ENCODE data around the gene P2RY11. TPM values are rescaled to one million over a fixed set of nuclear protein-coding genes. Genes with fewer than 3 reads are reported as not detected.

Gene P2RY11
- total and polyA plus RNA-seq, 12 donors: 4.2 to 13.8 (median 6.4) TPM

DNA sequence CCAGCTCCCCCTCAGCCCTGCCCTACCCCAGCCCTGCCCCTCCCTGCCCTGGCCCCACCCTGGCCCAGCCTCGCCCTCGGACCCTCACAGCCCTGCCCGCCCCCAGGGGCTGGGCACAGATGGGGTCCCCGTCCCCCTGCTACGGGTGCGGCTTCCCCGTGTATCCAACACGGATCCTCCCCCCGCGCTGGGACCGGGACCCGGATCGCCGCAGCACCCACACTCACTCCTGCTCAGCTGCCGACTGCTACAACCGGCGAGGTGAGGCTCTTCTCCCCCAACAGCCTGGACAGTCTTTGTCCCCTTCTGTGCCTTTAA, 20.2 kb upstream of the P2RY11 start:
- 93 to 95% methylated on average over 17 of the region's 17 CpGs for WGBS, 2 donors

DNA sequence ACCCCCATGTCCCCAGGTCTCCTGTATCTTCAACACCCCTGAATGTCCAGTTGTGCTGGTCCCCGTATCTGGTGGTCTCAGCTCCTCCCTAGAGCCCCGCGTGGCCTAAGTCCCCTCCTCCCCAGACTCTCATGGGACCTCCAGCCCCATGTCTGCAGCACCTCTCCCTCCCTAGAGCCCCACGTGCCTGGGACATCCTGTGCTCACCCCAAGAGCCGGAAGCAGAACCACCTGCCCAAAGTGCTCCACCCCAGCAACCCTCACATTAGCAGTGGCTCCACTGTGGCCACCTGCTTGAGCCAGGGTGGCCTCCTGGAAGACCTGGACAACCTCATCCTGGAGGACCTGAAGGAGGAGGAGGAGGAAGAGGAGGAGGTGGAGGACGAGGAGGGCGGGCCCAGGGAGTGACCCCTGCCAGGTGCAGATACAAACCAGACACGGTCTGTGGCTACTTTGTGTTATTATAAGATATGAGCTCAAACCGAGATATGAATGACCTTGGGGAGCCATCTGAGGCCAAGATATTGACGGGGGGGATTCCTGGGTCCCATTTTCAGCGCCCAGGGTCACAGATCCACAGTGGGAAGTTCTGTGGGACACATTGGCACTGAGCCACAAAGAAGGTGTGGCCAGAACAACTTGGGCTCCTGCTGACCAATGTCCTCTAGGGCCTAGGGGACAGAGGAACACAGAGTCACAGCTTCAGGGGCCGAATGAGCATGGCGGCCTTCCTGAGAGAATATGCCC, 19.4 kb upstream of the P2RY11 start:
- DNase-seq (no peak), ATAC-seq (no peak)
- Histone ChIP-seq H3K4me3 (no peak overlapping the region), H3K4me1 (peaks cover 0 to 19% (median 15%) of the 10 kb centered on the region in 9 donors), H3K36me3 (peaks cover 0 to 56% (median 0%) of the 10 kb centered on the region in 9 donors), H3K9me3 (peaks cover 0 to 14% (median 0%) of the 10 kb centered on the region in 11 donors), H3K27me3 (no peaks in the 10 kb centered on the region), H3K27ac (no peak overlapping the region)
- intact Hi-C loops (cut with DNase I): no loop called here
- WGBS, 2 donors: 69 to 71% methylated on average over 13 of the region's 13 CpGs
- TF ChIP-seq, protein P1, sequence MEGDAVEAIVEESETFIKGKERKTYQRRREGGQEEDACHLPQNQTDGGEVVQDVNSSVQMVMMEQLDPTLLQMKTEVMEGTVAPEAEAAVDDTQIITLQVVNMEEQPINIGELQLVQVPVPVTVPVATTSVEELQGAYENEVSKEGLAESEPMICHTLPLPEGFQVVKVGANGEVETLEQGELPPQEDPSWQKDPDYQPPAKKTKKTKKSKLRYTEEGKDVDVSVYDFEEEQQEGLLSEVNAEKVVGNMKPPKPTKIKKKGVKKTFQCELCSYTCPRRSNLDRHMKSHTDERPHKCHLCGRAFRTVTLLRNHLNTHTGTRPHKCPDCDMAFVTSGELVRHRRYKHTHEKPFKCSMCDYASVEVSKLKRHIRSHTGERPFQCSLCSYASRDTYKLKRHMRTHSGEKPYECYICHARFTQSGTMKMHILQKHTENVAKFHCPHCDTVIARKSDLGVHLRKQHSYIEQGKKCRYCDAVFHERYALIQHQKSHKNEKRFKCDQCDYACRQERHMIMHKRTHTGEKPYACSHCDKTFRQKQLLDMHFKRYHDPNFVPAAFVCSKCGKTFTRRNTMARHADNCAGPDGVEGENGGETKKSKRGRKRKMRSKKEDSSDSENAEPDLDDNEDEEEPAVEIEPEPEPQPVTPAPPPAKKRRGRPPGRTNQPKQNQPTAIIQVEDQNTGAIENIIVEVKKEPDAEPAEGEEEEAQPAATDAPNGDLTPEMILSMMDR (IDR thresholded peaks at IDR 0.05): no peak

More for the DNA sequence above, 20.2 kb upstream of the P2RY11 start:
- Histone ChIP-seq H3K36me3 (peaks cover 0 to 56% (median 0%) of the 10 kb centered on the region in 9 donors), H3K4me3 (no peak overlapping the region), H3K27ac (no peak overlapping the region), H3K27me3 (no peaks in the 10 kb centered on the region), H3K4me1 (peaks cover 0 to 20% (median 15%) of the 10 kb centered on the region in 9 donors), H3K9me3 (peaks cover 0 to 14% (median 0%) of the 10 kb centered on the region in 11 donors)
- intact Hi-C loops (cut with DNase I): no loop called here
- DNase-seq (no peak), ATAC-seq (no peak)
- TF ChIP-seq, protein P1 (IDR thresholded peaks at IDR 0.05): no peak

DNA sequence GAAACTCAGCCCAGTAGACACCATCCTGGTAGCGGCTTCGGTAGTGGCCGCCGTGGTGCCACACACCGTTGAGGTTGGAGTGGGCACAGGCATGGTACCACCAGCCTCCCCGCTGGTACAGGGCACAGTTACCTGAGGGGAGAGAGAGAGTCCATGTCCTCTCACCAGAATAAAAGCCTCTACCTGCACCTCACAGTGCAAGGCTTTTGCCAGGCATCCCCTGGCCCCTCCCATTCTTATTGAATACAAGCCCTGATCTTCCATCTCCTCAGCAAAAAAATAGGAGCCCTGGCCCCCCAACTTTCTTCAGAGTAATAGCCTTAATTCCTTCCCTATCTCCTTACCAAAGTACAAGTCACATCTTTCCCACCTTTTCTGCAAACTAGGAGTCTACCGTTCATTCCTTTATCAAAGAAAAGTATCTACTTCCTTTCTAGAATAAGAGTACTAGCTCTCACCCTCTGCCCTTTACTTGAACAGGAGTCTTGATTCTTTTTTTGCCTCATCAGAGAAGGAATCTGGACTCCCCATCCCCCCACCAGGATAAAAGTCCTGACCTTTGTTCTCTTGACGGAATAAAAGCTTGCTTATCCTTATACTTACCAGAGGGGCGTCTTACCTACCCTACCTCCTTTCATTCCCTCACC, 18.7 kb upstream of the P2RY11 start:
- TF ChIP-seq, protein P1 (IDR thresholded peaks at IDR 0.05): no peak
- Histone ChIP-seq H3K4me3 (no peak overlapping the region), H3K4me1 (peaks cover 0 to 16% (median 12%) of the 10 kb centered on the region in 9 donors), H3K27me3 (no peaks in the 10 kb centered on the region), H3K9me3 (peaks cover 0 to 14% (median 0%) of the 10 kb centered on the region in 11 donors), H3K36me3 (peaks cover 0 to 56% (median 0%) of the 10 kb centered on the region in 9 donors), H3K27ac (no peak overlapping the region)
- 92 to 94% methylated on average over 9 of the region's 9 CpGs for WGBS, 2 donors
- ATAC-seq (no peak), DNase-seq (no peak)
- intact Hi-C loops (cut with DNase I): no loop called here

DNA sequence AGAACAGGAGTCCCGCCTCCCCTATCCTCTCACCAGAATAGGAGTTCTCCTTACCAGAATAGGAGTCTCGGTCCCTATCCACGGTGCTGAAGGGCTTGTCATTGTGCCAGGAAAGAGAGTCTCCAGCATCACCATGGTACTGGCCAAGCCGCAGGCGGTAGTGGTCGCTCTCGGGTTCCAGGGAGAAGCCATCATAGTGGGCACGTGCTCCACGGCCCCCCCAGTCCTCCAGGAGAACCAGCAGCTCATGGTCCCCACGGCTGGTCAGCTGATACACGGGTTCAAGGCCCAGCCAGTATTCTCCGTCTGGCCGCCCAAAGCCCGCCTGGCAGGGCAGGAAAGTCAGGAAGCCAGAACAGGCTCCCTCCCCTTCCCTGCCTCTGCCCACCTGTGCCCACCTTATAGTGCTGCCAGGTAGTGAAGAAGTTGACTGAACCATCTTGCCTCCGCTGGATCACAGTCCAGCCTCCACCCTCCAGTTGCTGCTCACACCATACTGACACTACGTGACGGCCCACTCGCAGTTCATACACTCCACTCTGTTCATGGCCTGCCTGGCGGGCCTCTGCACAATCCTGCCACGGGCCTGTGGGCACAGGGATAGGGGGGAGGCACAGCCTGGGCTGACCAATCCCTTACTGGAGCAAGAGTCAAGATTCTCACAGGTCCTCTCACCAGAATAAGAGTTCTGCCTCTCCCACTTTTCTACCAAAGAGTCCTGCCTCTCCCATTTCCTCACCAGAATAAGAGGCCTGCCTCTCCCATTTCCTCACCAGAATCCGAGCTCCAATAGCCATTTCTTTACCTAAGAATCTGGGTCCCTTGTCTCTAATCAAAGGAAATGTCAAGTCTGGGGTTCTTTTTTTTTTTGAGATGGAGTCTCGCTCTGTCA, 18.0 kb upstream of the P2RY11 start:
- Histone ChIP-seq H3K36me3 (peaks cover 0 to 53% (median 0%) of the 10 kb centered on the region in 9 donors), H3K4me3 (no peak overlapping the region), H3K27me3 (no peaks in the 10 kb centered on the region), H3K4me1 (peaks cover 0 to 16% (median 12%) of the 10 kb centered on the region in 9 donors), H3K27ac (no peak overlapping the region), H3K9me3 (peaks cover 0 to 14% (median 0%) of the 10 kb centered on the region in 11 donors)
- ATAC-seq (no peak), DNase-seq (no peak)
- intact Hi-C loops (cut with DNase I): no loop called here
- TF ChIP-seq, protein P1 (IDR thresholded peaks at IDR 0.05): no peak
- WGBS, 2 donors: 87 to 90% methylated on average over 22 of the region's 22 CpGs

Measured in heart right ventricle (tissue), 16 donors.